HEK293T (cell line): Measurements from ENCODE around the gene FAM3D.

Experiments
- FOXK2 ChIP-seq: fragments of 450-650 bp; IDR thresholded peaks from 2 replicates; pipeline ENCODE4 v1.6.1; 2016; ENCODE audit warnings: mild to moderate bottlenecking
- HDGF ChIP-seq: fragments of 450-650 bp; IDR thresholded peaks from 2 replicates; pipeline ENCODE4 v1.6.1; 2017; ENCODE audit warnings: antibody characterized with exemption, borderline replicate concordance
- SUZ12 ChIP-seq: fragments of 450-650 bp; IDR thresholded peaks from 2 replicates; pipeline ENCODE4 v1.6.1; 2016; ENCODE audit warnings: mild to moderate bottlenecking
- TARDBP ChIP-seq: fragments of 450-650 bp; IDR thresholded peaks from 2 replicates; pipeline ENCODE4 v1.6.1; 2016

DNA sequence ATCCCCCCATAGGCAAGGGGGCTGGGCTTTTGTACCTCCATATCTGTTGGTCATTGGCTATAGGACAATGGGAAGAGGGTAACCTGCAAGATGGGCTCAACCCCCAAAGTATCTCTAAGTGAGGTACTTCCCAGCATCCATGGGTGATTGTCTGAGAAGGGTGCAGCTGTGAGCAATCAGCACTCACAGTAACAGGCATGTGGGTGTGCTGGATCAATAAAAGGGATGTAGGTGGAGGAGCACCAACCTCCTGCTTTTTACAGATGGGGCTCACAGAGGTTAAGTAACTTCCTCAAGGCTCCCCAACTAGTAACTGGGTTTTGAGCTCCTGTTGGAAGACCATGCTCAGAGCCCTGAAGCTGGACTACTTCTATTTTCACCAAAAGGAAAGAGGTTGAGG, 63.0 kb downstream of the FAM3D start:
- TF ChIP-seq HDGF (no peak), SUZ12 (no peak), FOXK2 (no peak), TARDBP (no peak)
